ENCODE measurements around the gene UGT1A5. TPM values are rescaled to one million over a fixed set of nuclear protein-coding genes. Genes with fewer than 3 reads are reported as not detected.

UGT1A5 gene
- total RNA-seq, 6 experiments from 2014 or later: not detected

GRCh38 chr2:233758849-233759248, 46.1 kb downstream of the UGT1A5 start:
- Mint-ChIP-seq H3K27me3 (ENCODE audit: insufficient read depth) (no peaks in the 10 kb centered on the region), H3K4me3 (no peak overlapping the region), H3K9me3 (peaks cover 21% of the 10 kb centered on the region), H3K4me1 (ENCODE audit: low read depth) (peaks cover 3% of the 10 kb centered on the region), H3K36me3 (ENCODE audit: low read depth) (no peaks in the 10 kb centered on the region), H3K27ac (no peak overlapping the region)
- no peak for TF ChIP-seq CTCF (IDR thresholded peaks at IDR 0.05)
- DNase-seq: no peak

- Mint-ChIP-seq H3K27me3 (ENCODE audit: insufficient read depth) (no peaks in the 10 kb centered on the region), H3K4me1 (ENCODE audit: low read depth) (peaks cover 12% of the 10 kb centered on the region), H3K9me3 (peaks cover 21% of the 10 kb centered on the region), H3K4me3 (no peak within 1 kb of the TSS), H3K27ac (no peak within 1 kb of the TSS), H3K36me3 (ENCODE audit: low read depth) (no peaks in the 10 kb centered on the region)
- no peak for DNase-seq
- TF ChIP-seq CTCF (IDR thresholded peaks at IDR 0.05): no peak
Measured at GRCh38 chr2:233760043-233760442, 47.3 kb downstream of the UGT1A5 start, which contains the start of gene UGT1A1. Gene UGT1A1, plus strand, starts transcription at chr2:233760270. Its CDS starts 18 bp downstream, at chr2:233760288.

GRCh38 chr2:233761040-233761769, 48.5 kb downstream of the UGT1A5 start:
- Mint-ChIP-seq H3K27ac (no peak overlapping the region), H3K9me3 (peaks cover 21% of the 10 kb centered on the region), H3K36me3 (ENCODE audit: low read depth) (no peaks in the 10 kb centered on the region), H3K4me3 (no peak overlapping the region), H3K4me1 (ENCODE audit: low read depth) (peaks cover 12% of the 10 kb centered on the region), H3K27me3 (ENCODE audit: insufficient read depth) (no peaks in the 10 kb centered on the region)
- TF ChIP-seq CTCF (IDR thresholded peaks at IDR 0.05): no peak
- no peak for DNase-seq

GRCh38 chr2:233764264-233764663, 51.6 kb downstream of the UGT1A5 start:
- TF ChIP-seq CTCF (IDR thresholded peaks at IDR 0.05): no peak
- no peak for DNase-seq
- Mint-ChIP-seq H3K27ac (no peak overlapping the region), H3K27me3 (ENCODE audit: insufficient read depth) (peaks cover 1% of the 10 kb centered on the region; the same call in 1 of the 2 replicates), H3K4me1 (ENCODE audit: low read depth) (peaks cover 12% of the 10 kb centered on the region), H3K36me3 (ENCODE audit: low read depth) (no peaks in the 10 kb centered on the region), H3K9me3 (peaks cover 12% of the 10 kb centered on the region), H3K4me3 (no peak overlapping the region)

- H3K4me3 Mint-ChIP-seq: no peak overlapping the region
- peaks cover 12% of the 10 kb centered on the region for H3K4me1 Mint-ChIP-seq (ENCODE audit: low read depth)
- no peak for DNase-seq
Measured at GRCh38 chr2:233764761-233765160, 52.1 kb downstream of the UGT1A5 start.

More at GRCh38 chr2:233764761-233765160, 52.1 kb downstream of the UGT1A5 start:
- Mint-ChIP-seq H3K36me3 (ENCODE audit: low read depth) (no peaks in the 10 kb centered on the region), H3K27ac (no peak overlapping the region), H3K27me3 (ENCODE audit: insufficient read depth) (peaks cover 4% of the 10 kb centered on the region; the same call in 1 of the 2 replicates), H3K9me3 (peaks cover 14% of the 10 kb centered on the region)
- TF ChIP-seq CTCF (IDR thresholded peaks at IDR 0.05): no peak

Data from HFFc6 (cell line).